ENCODE measurements around the gene AP1M2.
"Not testable (repeated sequence)": the region's sequence is repeated elsewhere in the genome, so short reads cannot be mapped to it uniquely, and the experiment has no call there.

The AP1M2 gene

GRCh38 chr19:10600149-10600548, 13.0 kb upstream of the AP1M2 start:
- DNase-seq: no peak

GRCh38 chr19:10593820-10594637, 6.9 kb upstream of the AP1M2 start:
- DNase-seq: no peak

- no peak for DNase-seq
These were observed 6.0 kb upstream of the AP1M2 start for GRCh38 chr19:10593148-10593547.

- no peak for DNase-seq
These were observed 683 bp upstream of the AP1M2 start for GRCh38 chr19:10587839-10588150.

- DNase-seq: no peak
These were observed 716 bp downstream of the AP1M2 start for GRCh38 chr19:10586396-10586795.

GRCh38 chr19:10583036-10583776, 3.9 kb downstream of the AP1M2 start:
- no peak for DNase-seq

- no peak for DNase-seq
These were observed 5.0 kb downstream of the AP1M2 start for GRCh38 chr19:10582091-10582490.

- DNase-seq: peak; percentile 92 to 93
These were observed 6.0 kb downstream of the AP1M2 start for GRCh38 chr19:10580979-10581631.

GRCh38 chr19:10577951-10578350, 9.2 kb downstream of the AP1M2 start:
- DNase-seq: no peak

GRCh38 chr19:10575011-10575716, 11.9 kb downstream of the AP1M2 start:
- no peak for DNase-seq

GRCh38 chr19:10574462-10574861, 12.7 kb downstream of the AP1M2 start:
- no peak for DNase-seq

GRCh38 chr19:10573793-10574192, 13.3 kb downstream of the AP1M2 start:
- not testable (repeated sequence) for DNase-seq

- DNase-seq: peak; percentile 97 to 98
These were observed 18.1 kb downstream of the AP1M2 start, which contains the start of gene CDKN2D for GRCh38 chr19:10568826-10569651. Gene CDKN2D, minus strand, starts transcription at chr19:10568979. Its CDS starts 326 bp downstream, at chr19:10568653.

- no peak for DNase-seq
These were observed 18.9 kb downstream of the AP1M2 start for GRCh38 chr19:10568062-10568825.

GRCh38 chr19:10567656-10568055, 19.5 kb downstream of the AP1M2 start:
- no peak for DNase-seq

GRCh38 chr19:10566658-10567410, 20.3 kb downstream of the AP1M2 start:
- no peak for DNase-seq

GRCh38 chr19:10566408-10566657, 20.8 kb downstream of the AP1M2 start:
- no peak for DNase-seq

GRCh38 chr19:10565567-10566407, 21.3 kb downstream of the AP1M2 start, which contains the start of gene KRI1:
Gene KRI1, minus strand, starts transcription at chr19:10566010. Its CDS starts 11 bp downstream, at chr19:10565999.
- peak; percentile 95 to 96 for DNase-seq

- peak; percentile 50 to 75 for DNase-seq
These were observed 22.0 kb downstream of the AP1M2 start for GRCh38 chr19:10565028-10565566.

Measured in Kasumi-1 (cell line).